MM.1S (cell line): ENCODE measurements around the gene GPI.

Source experiments
- DNase-seq: peaks from one replicate; pipeline ENCODE4 v3.0.0-alpha.2; 2015
- H2AFZ ChIP-seq: fragments of 300-600 bp; sonication (generic); 2 replicates; pipeline ENCODE4 v1.6.0; 2016; ENCODE audit warnings: antibody characterized with exemption, low read length
- H3F3A ChIP-seq: fragments of 300-600 bp; sonication (generic); 2 replicates; pipeline ENCODE4 v1.6.1; 2016; ENCODE audit warnings: mild to moderate bottlenecking, antibody characterized with exemption, low read length, moderate library complexity, mixed read lengths; ENCODE audit not compliant: insufficient read depth
- H3K27ac ChIP-seq: fragments of 300-600 bp; sonication (generic); 2 replicates; pipeline ENCODE4 v1.5.1; 2016; ENCODE audit warnings: mild to moderate bottlenecking, low read length
- H3K27me3 ChIP-seq: fragments of 300-600 bp; sonication (generic); replicated peaks from 2 replicates; pipeline ENCODE4 v1.6.0; 2016; ENCODE audit warnings: low read length; ENCODE audit not compliant: insufficient read depth
- H3K36me3 ChIP-seq: fragments of 300-600 bp; sonication (generic); replicated peaks from 2 replicates; pipeline ENCODE4 v1.6.1; 2016; ENCODE audit warnings: mild to moderate bottlenecking, low read length, mixed read lengths; ENCODE audit not compliant: insufficient read depth
- H3K4me1 ChIP-seq: fragments of 300-600 bp; sonication (generic); 2 replicates; pipeline ENCODE4 v1.6.1; 2016; ENCODE audit warnings: low read length, mixed read lengths
- H3K4me2 ChIP-seq: fragments of 300-600 bp; sonication (generic); 2 replicates; pipeline ENCODE4 v1.6.0; 2016; ENCODE audit warnings: low read depth, low read length
- H3K4me3 ChIP-seq: fragments of 300-600 bp; sonication (generic); 2 replicates; pipeline ENCODE4 v1.5.1; 2016; ENCODE audit warnings: low read length, mixed read lengths
- H3K79me2 ChIP-seq: fragments of 300-600 bp; sonication (generic); 2 replicates; pipeline ENCODE4 v1.6.1; 2016; ENCODE audit warnings: mixed run types, low read length, mixed read lengths
- H3K9ac ChIP-seq: fragments of 300-600 bp; sonication (generic); 2 replicates; pipeline ENCODE4 v1.6.1; 2016; ENCODE audit warnings: low read length, mixed read lengths
- H3K9me2 ChIP-seq: fragments of 300-600 bp; sonication (generic); replicated peaks from 2 replicates; pipeline ENCODE4 v1.6.1; 2016; ENCODE audit warnings: mild to moderate bottlenecking, low read length, mixed read lengths; ENCODE audit not compliant: insufficient read depth
- H3K9me3 ChIP-seq: fragments of 300-600 bp; sonication (generic); replicated peaks from 2 replicates; pipeline ENCODE4 v1.6.1; 2016; ENCODE audit warnings: mild to moderate bottlenecking, low read length, mixed read lengths; ENCODE audit not compliant: insufficient read depth
- H4K20me1 ChIP-seq: fragments of 300-600 bp; sonication (generic); 2 replicates; pipeline ENCODE4 v1.6.1; 2016; ENCODE audit warnings: mild to moderate bottlenecking, low read length, moderate library complexity, mixed read lengths; ENCODE audit not compliant: insufficient read depth
- EZH2 ChIP-seq: fragments of 300-600 bp; sonication (generic); optimal IDR thresholded peaks from 2 replicates; pipeline ENCODE3; 2017; ENCODE audit warnings: low read depth, mild to moderate bottlenecking, antibody characterized with exemption, low read length, mixed read lengths
- EZH2phosphoT487 ChIP-seq: fragments of 300-600 bp; sonication (generic); IDR thresholded peaks from 2 replicates; pipeline ENCODE4 v1.6.1; 2018; ENCODE audit warnings: antibody characterized with exemption, low read length
- TF ChIP-seq, protein P1 (sequence below): fragments of 300-600 bp; sonication (generic); IDR thresholded peaks from 2 replicates; pipeline ENCODE4 v1.5.1; 2016; ENCODE audit warnings: antibody characterized with exemption, low read length, mixed read lengths

GPI gene

DNA sequence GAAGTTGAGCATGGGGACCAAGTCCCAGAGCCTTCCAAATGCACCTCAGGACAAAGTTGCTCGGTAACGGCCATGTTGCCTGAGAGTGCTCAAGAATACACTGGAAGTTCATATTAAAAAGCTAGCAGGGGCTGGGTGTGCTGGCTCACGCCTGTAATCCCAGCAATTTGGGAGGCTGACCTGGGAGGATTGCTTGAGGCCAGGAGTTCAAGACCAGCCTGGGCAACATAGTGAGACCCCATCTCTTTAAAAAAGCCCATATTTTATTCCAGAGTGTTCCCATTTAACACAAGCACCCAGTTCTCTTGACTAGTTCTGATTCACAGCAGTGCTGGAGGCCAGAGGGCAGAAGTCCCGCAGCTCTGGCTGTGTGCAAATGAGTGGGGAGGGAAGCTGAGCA is 8.1 kb upstream of the GPI start:
- H3K27ac ChIP-seq, result no peak overlapping the region

GRCh38 chr19:34357431-34357830 is 7.6 kb upstream of the GPI start:
- no peak overlapping the region for H3K4me3 ChIP-seq
- no peak overlapping the region for H3K9ac ChIP-seq

More for the DNA sequence above, 8.1 kb upstream of the GPI start:
- Histone ChIP-seq H3K79me2 (no peaks in the 10 kb centered on the region), H3K4me3 (no peak overlapping the region), H3F3A (peaks cover 15% of the 10 kb centered on the region; the same call in 1 of the 2 replicates), H4K20me1 (no peaks in the 10 kb centered on the region), H3K36me3 (no peaks in the 10 kb centered on the region), H3K4me1 (peaks cover 9% of the 10 kb centered on the region), H3K4me2 (no peak overlapping the region), H3K9me3 (no peaks in the 10 kb centered on the region), H2AFZ (no peak overlapping the region), H3K9me2 (no peaks in the 10 kb centered on the region), H3K27me3 (no peaks in the 10 kb centered on the region), H3K9ac (no peak overlapping the region)
- no peak for DNase-seq
- TF ChIP-seq, protein P1, sequence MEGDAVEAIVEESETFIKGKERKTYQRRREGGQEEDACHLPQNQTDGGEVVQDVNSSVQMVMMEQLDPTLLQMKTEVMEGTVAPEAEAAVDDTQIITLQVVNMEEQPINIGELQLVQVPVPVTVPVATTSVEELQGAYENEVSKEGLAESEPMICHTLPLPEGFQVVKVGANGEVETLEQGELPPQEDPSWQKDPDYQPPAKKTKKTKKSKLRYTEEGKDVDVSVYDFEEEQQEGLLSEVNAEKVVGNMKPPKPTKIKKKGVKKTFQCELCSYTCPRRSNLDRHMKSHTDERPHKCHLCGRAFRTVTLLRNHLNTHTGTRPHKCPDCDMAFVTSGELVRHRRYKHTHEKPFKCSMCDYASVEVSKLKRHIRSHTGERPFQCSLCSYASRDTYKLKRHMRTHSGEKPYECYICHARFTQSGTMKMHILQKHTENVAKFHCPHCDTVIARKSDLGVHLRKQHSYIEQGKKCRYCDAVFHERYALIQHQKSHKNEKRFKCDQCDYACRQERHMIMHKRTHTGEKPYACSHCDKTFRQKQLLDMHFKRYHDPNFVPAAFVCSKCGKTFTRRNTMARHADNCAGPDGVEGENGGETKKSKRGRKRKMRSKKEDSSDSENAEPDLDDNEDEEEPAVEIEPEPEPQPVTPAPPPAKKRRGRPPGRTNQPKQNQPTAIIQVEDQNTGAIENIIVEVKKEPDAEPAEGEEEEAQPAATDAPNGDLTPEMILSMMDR, result no peak
- TF ChIP-seq EZH2phosphoT487, result no peak
- no peak for TF ChIP-seq EZH2

DNA sequence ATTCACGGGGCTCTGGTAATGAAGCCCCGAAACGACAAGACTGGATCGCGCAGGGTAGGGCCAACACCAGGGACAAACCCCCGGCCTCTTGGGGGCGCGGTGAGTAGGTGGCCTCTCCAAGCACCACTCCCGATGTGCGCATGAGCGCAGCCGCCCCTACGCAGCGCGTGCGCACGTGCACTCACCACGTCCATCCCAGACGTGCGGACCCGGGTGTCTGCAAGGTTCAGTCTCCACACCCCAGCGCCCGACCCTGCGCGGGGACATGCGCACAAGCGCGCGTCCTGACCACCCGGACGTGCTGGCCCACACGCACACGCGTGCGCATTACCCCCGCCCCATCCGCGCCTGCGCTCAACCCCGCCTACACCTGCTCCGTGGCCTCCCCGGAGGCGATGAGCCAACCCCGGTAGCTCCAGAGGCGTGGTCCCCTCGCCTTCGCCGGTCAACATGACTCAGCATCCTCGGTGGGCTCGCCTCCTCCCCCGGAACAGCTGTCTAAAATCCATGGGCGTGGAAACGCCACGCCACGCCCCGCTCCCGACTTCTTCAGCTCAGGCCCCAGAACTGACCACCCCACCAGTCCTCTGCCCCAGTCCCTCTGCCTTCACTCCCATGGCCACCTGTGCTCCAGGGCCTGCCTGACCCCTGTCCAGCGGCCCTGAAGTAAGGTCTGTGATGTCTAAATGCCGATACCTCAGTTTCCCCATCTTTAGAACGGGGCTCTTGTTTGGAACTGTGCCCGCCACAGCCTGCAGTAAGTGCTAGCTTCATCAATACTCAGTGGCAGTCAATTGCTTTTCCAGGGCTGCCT is 5.6 kb upstream of the GPI start:
- Histone ChIP-seq H4K20me1 (no peaks in the 10 kb centered on the region), H3K4me2 (peak overlapping the region; percentile 88), H3K9ac (peak overlapping the region; percentile 40; the same call in 1 of the 2 replicates), H3K9me3 (no peaks in the 10 kb centered on the region), H2AFZ (peak overlapping the region; percentile 81), H3K4me3 (peak overlapping the region; percentile 61), H3K4me1 (peaks cover 13% of the 10 kb centered on the region), H3K9me2 (no peaks in the 10 kb centered on the region), H3K27me3 (no peaks in the 10 kb centered on the region), H3K79me2 (no peaks in the 10 kb centered on the region), H3F3A (peaks cover 22% of the 10 kb centered on the region; the same call in 1 of the 2 replicates), H3K36me3 (no peaks in the 10 kb centered on the region), H3K27ac (peak overlapping the region; percentile 48; the same call in 1 of the 2 replicates)
- DNase-seq, result peak; percentile 99
- TF ChIP-seq, protein P1, result peak; percentile 70
- no peak for TF ChIP-seq EZH2

More at GRCh38 chr19:34357431-34357830, 7.6 kb upstream of the GPI start:
- Histone ChIP-seq H3K79me2 (no peaks in the 10 kb centered on the region), H3K36me3 (no peaks in the 10 kb centered on the region), H2AFZ (no peak overlapping the region), H3K27ac (no peak overlapping the region), H4K20me1 (no peaks in the 10 kb centered on the region), H3K4me1 (peaks cover 9% of the 10 kb centered on the region), H3K4me2 (no peak overlapping the region), H3F3A (peaks cover 15% of the 10 kb centered on the region; the same call in 1 of the 2 replicates), H3K27me3 (no peaks in the 10 kb centered on the region), H3K9me2 (no peaks in the 10 kb centered on the region), H3K9me3 (no peaks in the 10 kb centered on the region)
- TF ChIP-seq EZH2, result no peak
- no peak for TF ChIP-seq EZH2phosphoT487
- TF ChIP-seq, protein P1, result no peak
- no peak for DNase-seq
